ENCODE data around the gene GRWD1.
A peak's percentile ranks its signal among the peaks of the same experiment; 100 is the strongest.

GRWD1 gene

GRCh38 chr19:48498595-48499311 lies 53.0 kb downstream of the GRWD1 start:
- CTCF ChIA-PET: no interaction called here
- POLR2A ChIA-PET: no interaction called here

GRCh38 chr19:48499316-48500090 lies 53.7 kb downstream of the GRWD1 start:
- ChIA-PET CTCF (no interaction called here), POLR2A (no interaction called here)
- TF ChIP-seq FOXA1 (IDR thresholded peaks at IDR 0.05) (no peak), NFRKB (IDR thresholded peaks at IDR 0.05) (no peak), CTBP1 (IDR thresholded peaks at IDR 0.05; ENCODE audit: borderline replicate concordance) (no peak), L3MBTL2 (conservative IDR thresholded peaks at IDR 0.05) (no peak), SUZ12 (IDR thresholded peaks at IDR 0.05) (no peak), BHLHE40 (IDR thresholded peaks at IDR 0.05; ENCODE audit: borderline replicate concordance) (no peak), SP1 (IDR thresholded peaks at IDR 0.05) (no peak), TARDBP (IDR thresholded peaks at IDR 0.05) (no peak), ARNT (IDR thresholded peaks at IDR 0.05) (no peak)
- TF ChIP-seq, protein P1, sequence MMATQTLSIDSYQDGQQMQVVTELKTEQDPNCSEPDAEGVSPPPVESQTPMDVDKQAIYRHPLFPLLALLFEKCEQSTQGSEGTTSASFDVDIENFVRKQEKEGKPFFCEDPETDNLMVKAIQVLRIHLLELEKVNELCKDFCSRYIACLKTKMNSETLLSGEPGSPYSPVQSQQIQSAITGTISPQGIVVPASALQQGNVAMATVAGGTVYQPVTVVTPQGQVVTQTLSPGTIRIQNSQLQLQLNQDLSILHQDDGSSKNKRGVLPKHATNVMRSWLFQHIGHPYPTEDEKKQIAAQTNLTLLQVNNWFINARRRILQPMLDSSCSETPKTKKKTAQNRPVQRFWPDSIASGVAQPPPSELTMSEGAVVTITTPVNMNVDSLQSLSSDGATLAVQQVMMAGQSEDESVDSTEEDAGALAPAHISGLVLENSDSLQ (IDR thresholded peaks at IDR 0.05): no peak
- no peak for DNase-seq (ENCODE audit: extremely low spot score)

More at GRCh38 chr19:48498595-48499311, 53.0 kb downstream of the GRWD1 start:
- no peak for DNase-seq (ENCODE audit: extremely low spot score)
- TF ChIP-seq NFRKB (IDR thresholded peaks at IDR 0.05) (no peak), L3MBTL2 (conservative IDR thresholded peaks at IDR 0.05) (no peak), FOXK2 (IDR thresholded peaks at IDR 0.05) (no peak), LEF1 (IDR thresholded peaks at IDR 0.05; ENCODE audit: borderline replicate concordance) (no peak), BHLHE40 (IDR thresholded peaks at IDR 0.05; ENCODE audit: borderline replicate concordance) (no peak), HDGF (IDR thresholded peaks at IDR 0.05; ENCODE audit: borderline replicate concordance) (no peak), ARNT (IDR thresholded peaks at IDR 0.05) (no peak), TARDBP (IDR thresholded peaks at IDR 0.05) (no peak), CTBP1 (IDR thresholded peaks at IDR 0.05; ENCODE audit: borderline replicate concordance) (no peak), FOXM1 (IDR thresholded peaks at IDR 0.05; ENCODE audit: borderline replicate concordance) (no peak), FOXA1 (IDR thresholded peaks at IDR 0.05) (no peak), SUZ12 (IDR thresholded peaks at IDR 0.05) (no peak), ELF4 (IDR thresholded peaks at IDR 0.05) (no peak), ZNF384 (IDR thresholded peaks at IDR 0.05) (no peak), SP1 (IDR thresholded peaks at IDR 0.05) (no peak)
- TF ChIP-seq, protein P1 (IDR thresholded peaks at IDR 0.05): no peak

GRCh38 chr19:48500830-48501493 lies 55.2 kb downstream of the GRWD1 start:
- POLR2A ChIA-PET: interaction anchor here (1.1 kb wide), 1 partner anchor 13 kb away, joined by 4 read pairs; no protein-coding TSS in a partner anchor
- CTCF ChIA-PET: interaction anchor here (1.4 kb wide), 1 partner anchor 11 kb away, joined by 4 read pairs; no protein-coding TSS in a partner anchor

GRCh38 chr19:48501494-48502349 lies 55.9 kb downstream of the GRWD1 start:
- TF ChIP-seq SP1 (IDR thresholded peaks at IDR 0.05) (peak; percentile 63; the same call in 1 of the 2 replicates), CTBP1 (IDR thresholded peaks at IDR 0.05; ENCODE audit: borderline replicate concordance) (no peak)
- peak; percentile 88 for DNase-seq (ENCODE audit: extremely low spot score)
- ChIA-PET POLR2A (interaction anchor here (1.0 to 1.5 kb wide), 6 partner anchors 8 to 139 kb away, joined by 3 to 6 read pairs (median 5); partner anchors contain the start of genes RPL18 and SPHK2), CTCF (interaction anchor here (0.6 to 1.4 kb wide), 3 partner anchors 12 to 119 kb away, joined by 3 to 9 read pairs (median 4); no protein-coding TSS in a partner anchor)

More at GRCh38 chr19:48500830-48501493, 55.2 kb downstream of the GRWD1 start:
- TF ChIP-seq NFRKB (IDR thresholded peaks at IDR 0.05) (no peak), L3MBTL2 (conservative IDR thresholded peaks at IDR 0.05) (no peak), FOXA1 (IDR thresholded peaks at IDR 0.05) (no peak), FOXM1 (IDR thresholded peaks at IDR 0.05; ENCODE audit: borderline replicate concordance) (no peak), SUZ12 (IDR thresholded peaks at IDR 0.05) (no peak), CTBP1 (IDR thresholded peaks at IDR 0.05; ENCODE audit: borderline replicate concordance) (no peak), TARDBP (IDR thresholded peaks at IDR 0.05) (no peak), FOXK2 (IDR thresholded peaks at IDR 0.05) (no peak), HDGF (IDR thresholded peaks at IDR 0.05; ENCODE audit: borderline replicate concordance) (no peak), ZNF384 (IDR thresholded peaks at IDR 0.05) (no peak), ELF4 (IDR thresholded peaks at IDR 0.05) (no peak), BHLHE40 (IDR thresholded peaks at IDR 0.05; ENCODE audit: borderline replicate concordance) (no peak)
- TF ChIP-seq, protein P1 (IDR thresholded peaks at IDR 0.05): no peak
- no peak for DNase-seq (ENCODE audit: extremely low spot score)

Measured in HEK293T (cell line).